ENCODE data around the gene UFSP2. TPM values are rescaled to one million over a fixed set of nuclear protein-coding genes. Genes with fewer than 3 reads are reported as not detected.

Gene UFSP2
- total RNA-seq, 2 experiments from 2014 or later = 16.6 to 20.3 TPM

DNA sequence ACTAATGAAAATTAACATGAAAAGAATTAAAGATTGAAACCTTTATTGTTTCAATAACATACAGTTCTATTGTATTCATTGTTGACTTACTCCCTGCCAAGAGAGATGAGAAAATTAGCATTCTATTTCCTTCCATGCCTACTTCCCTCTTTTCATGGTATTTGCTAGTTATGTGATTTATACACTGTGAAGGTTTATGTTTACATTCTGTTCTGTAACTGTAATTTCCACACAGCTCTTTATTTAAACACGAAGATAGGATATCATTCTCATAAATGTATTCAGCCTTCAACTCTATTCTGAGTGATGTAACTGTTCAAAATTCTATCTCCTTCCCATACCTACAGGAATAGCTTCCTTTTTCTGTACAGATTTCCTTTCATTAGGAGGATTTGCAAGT lies 39.1 kb upstream of the UFSP2 start:
- POLR2A ChIA-PET = no interaction called here
- Mint-ChIP-seq H3K27ac (no peak overlapping the region), H3K36me3 (ENCODE audit: low read depth) (no peaks in the 10 kb centered on the region), H3K27me3 (ENCODE audit: low read depth) (peaks cover 54% of the 10 kb centered on the region), H3K4me3 (no peak overlapping the region), H3K4me1 (ENCODE audit: low read depth) (no peaks in the 10 kb centered on the region), H3K9me3 (ENCODE audit: insufficient read depth) (no peaks in the 10 kb centered on the region)
- CTCF ChIA-PET = no interaction called here
- ATAC-seq (no peak), DNase-seq (no peak)

DNA sequence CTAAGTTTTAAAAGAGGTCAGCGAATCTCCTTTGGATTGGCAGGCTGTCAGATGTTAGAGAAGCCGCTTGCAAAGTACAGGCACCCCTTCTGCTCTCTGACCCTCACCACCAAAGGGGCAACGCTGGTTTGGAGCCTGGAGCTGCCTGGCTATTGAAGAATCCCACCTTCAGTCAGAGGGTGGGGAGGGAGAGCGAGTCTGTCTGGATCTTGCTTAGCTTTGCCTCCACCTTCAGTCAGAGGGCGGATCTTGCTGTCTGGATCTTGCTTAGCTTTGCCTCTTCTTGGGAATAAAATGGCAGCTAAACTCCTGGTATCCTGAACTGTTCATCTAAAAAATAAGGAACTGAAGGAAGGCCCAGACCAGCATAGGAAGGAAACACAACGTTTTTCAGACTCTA lies 38.4 kb upstream of the UFSP2 start:
- Mint-ChIP-seq H3K27me3 (ENCODE audit: low read depth) (peaks cover 52% of the 10 kb centered on the region), H3K4me3 (no peak overlapping the region), H3K27ac (no peak overlapping the region), H3K9me3 (ENCODE audit: insufficient read depth) (no peaks in the 10 kb centered on the region), H3K36me3 (ENCODE audit: low read depth) (no peaks in the 10 kb centered on the region), H3K4me1 (ENCODE audit: low read depth) (no peaks in the 10 kb centered on the region)
- ChIA-PET CTCF (no interaction called here), POLR2A (no interaction called here)
- no peak for DNase-seq
- no peak for ATAC-seq

DNA sequence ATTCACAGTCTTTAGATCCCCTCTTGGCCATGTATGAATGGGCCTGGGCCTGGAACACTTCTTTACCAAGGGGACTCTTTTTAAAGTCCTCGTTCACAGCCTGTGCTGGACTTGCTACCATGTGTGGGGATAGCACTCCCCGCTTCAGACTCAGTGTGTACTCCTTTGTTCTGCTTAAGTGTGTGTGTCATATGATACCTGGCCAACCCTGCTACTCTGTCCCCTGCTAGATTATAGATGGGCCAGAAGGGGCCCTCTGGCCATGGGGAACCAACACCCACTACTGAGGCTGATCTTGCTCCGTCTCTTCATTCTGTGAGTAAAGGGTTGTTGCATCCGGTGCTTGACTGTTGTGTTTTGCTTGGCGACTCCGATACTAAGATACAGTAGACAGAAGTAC lies 37.8 kb upstream of the UFSP2 start:
- H3K36me3 Mint-ChIP-seq (ENCODE audit: low read depth) = no peaks in the 10 kb centered on the region
- CTCF ChIA-PET = no interaction called here
- no peak overlapping the region for H3K4me3 Mint-ChIP-seq
- POLR2A ChIA-PET = no interaction called here
- no peak overlapping the region for H3K27ac Mint-ChIP-seq
- H3K4me1 Mint-ChIP-seq (ENCODE audit: low read depth) = no peaks in the 10 kb centered on the region
- no peaks in the 10 kb centered on the region for H3K9me3 Mint-ChIP-seq (ENCODE audit: insufficient read depth)
- DNase-seq = no peak
- peaks cover 50% of the 10 kb centered on the region for H3K27me3 Mint-ChIP-seq (ENCODE audit: low read depth)
- no peak for ATAC-seq

DNA sequence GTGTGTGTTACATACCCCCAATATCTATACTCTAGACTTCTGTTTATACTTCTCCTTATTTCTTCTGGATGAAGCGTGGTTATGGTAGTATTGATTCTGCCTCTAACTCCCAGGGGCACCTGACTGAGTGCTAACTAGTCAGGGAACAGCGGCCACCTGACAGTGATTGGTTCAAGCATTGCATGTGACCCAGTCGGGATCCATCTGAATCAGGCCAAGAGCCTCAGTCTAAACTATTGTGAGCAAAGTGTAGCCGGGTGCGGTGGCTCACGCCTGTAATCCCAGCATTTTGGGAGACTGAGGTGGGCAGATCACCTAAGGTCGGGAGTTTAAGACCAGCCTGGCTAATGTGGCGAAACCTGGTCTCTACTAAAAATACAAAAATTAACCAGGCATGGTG lies 35.8 kb upstream of the UFSP2 start:
- ATAC-seq = no peak
- Mint-ChIP-seq H3K4me3 (no peak overlapping the region), H3K27me3 (ENCODE audit: low read depth) (peaks cover 38% of the 10 kb centered on the region), H3K4me1 (ENCODE audit: low read depth) (no peaks in the 10 kb centered on the region), H3K36me3 (ENCODE audit: low read depth) (no peaks in the 10 kb centered on the region), H3K27ac (no peak overlapping the region), H3K9me3 (ENCODE audit: insufficient read depth) (no peaks in the 10 kb centered on the region)
- CTCF ChIA-PET = interaction anchor here (0.6 kb wide), 1 partner anchor 33 kb away, joined by 3 read pairs; no protein-coding TSS in a partner anchor
- POLR2A ChIA-PET = no interaction called here
- DNase-seq = no peak

DNA sequence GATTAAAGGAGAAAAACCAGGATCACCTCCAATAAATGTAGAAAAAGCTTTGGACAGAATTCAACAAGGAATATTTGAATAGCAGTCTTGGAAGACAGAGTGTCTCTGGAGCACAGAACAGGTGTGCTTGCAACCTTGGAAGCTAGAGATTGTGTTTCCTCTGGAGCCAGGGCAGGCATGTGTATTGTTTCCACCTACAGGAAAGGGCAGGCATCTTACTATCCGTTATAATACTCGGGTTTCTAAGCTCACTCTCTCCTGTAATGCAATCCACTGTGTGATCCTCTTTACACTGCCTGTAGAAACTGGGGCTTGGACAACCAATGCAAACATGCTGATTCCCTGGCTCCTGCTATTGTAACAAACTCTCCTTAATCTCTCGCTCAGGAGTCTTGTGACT lies 31.4 kb upstream of the UFSP2 start:
- H3K27me3 Mint-ChIP-seq (ENCODE audit: low read depth) = peaks cover 23% of the 10 kb centered on the region
- H3K27ac Mint-ChIP-seq = no peak overlapping the region

DNA sequence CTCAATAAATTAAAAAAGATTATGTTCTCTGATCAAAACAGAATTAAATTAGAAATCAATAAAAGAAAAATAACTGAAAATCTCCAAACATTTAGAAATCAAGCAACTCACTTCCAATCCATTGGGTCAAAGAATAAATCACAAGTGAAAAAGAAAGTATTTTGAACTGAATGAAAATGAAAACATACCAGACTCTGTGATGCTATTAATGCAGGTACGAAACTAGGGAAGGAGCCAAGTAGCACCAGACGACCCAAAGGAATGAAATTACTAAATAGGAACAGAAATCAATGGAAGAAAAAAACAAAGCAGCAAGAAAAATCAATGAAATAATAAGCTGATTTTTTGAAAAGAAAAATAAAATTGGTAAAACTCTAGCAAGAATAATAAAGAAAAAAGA lies 30.4 kb upstream of the UFSP2 start:
- ChIA-PET CTCF (no interaction called here), POLR2A (no interaction called here)
- DNase-seq = no peak
- Mint-ChIP-seq H3K27ac (no peak overlapping the region), H3K36me3 (ENCODE audit: low read depth) (no peaks in the 10 kb centered on the region), H3K4me3 (no peak overlapping the region), H3K27me3 (ENCODE audit: low read depth) (peaks cover 21% of the 10 kb centered on the region), H3K4me1 (ENCODE audit: low read depth) (no peaks in the 10 kb centered on the region), H3K9me3 (ENCODE audit: insufficient read depth) (no peaks in the 10 kb centered on the region)
- no peak for ATAC-seq

More for the DNA sequence above, 31.4 kb upstream of the UFSP2 start:
- no peak overlapping the region for H3K4me3 Mint-ChIP-seq
- ATAC-seq = no peak
- ChIA-PET POLR2A (no interaction called here), CTCF (no interaction called here)
- H3K4me1 Mint-ChIP-seq (ENCODE audit: low read depth) = no peaks in the 10 kb centered on the region
- H3K36me3 Mint-ChIP-seq (ENCODE audit: low read depth) = no peaks in the 10 kb centered on the region
- no peak for DNase-seq
- no peaks in the 10 kb centered on the region for H3K9me3 Mint-ChIP-seq (ENCODE audit: insufficient read depth)

DNA sequence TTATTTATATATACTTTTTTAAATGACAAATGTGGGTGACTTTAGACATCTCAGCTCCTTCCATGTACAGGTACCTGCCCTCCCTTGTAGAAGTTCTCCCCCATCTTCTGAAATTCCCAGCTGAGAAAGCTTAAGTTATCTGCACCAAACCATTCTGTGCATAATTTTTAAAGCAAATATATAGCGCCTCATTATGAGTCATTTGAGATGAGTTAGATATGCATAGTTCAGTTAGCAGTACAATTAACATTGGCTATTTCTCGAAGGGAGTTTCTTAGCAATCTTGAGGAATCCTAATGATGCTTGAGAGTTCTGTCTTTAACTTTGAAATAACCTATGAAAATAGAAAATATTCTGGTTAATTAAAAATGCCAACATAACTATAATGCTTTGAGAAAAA lies 19.4 kb upstream of the UFSP2 start:
- H3K4me1 Mint-ChIP-seq (ENCODE audit: low read depth) = no peaks in the 10 kb centered on the region
- no peaks in the 10 kb centered on the region for H3K9me3 Mint-ChIP-seq (ENCODE audit: insufficient read depth)
- peaks cover 4% of the 10 kb centered on the region for H3K27me3 Mint-ChIP-seq (ENCODE audit: low read depth)
- no peaks in the 10 kb centered on the region for H3K36me3 Mint-ChIP-seq (ENCODE audit: low read depth)
- no peak overlapping the region for H3K4me3 Mint-ChIP-seq
- POLR2A ChIA-PET = no interaction called here
- DNase-seq (no peak), ATAC-seq (no peak)
- CTCF ChIA-PET = no interaction called here
- no peak overlapping the region for H3K27ac Mint-ChIP-seq

DNA sequence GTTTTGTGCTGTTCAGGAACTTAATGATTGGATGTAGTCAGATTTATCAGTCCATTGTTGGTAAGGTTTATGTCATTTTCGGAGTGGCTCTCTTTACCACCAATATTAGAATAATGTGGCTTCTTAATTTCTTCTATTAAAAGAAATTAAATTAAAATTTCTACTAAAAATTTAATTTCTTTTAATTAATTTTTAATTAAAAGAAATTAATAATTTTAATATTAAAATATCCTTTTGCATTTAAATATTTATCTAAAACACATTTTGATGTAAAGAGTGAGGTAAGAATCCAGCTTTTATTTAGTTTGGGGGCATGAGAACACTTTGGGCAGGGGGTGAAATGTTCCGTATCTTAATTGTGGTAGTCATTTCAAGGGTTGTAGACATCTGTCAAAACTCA lies 15.7 kb upstream of the UFSP2 start:
- Mint-ChIP-seq H3K27ac (no peak overlapping the region), H3K9me3 (ENCODE audit: insufficient read depth) (no peaks in the 10 kb centered on the region), H3K4me1 (ENCODE audit: low read depth) (no peaks in the 10 kb centered on the region), H3K4me3 (no peak overlapping the region), H3K27me3 (ENCODE audit: low read depth) (peaks cover 4% of the 10 kb centered on the region), H3K36me3 (ENCODE audit: low read depth) (no peaks in the 10 kb centered on the region)
- DNase-seq (no peak), ATAC-seq (no peak)
- ChIA-PET POLR2A (no interaction called here), CTCF (no interaction called here)

DNA sequence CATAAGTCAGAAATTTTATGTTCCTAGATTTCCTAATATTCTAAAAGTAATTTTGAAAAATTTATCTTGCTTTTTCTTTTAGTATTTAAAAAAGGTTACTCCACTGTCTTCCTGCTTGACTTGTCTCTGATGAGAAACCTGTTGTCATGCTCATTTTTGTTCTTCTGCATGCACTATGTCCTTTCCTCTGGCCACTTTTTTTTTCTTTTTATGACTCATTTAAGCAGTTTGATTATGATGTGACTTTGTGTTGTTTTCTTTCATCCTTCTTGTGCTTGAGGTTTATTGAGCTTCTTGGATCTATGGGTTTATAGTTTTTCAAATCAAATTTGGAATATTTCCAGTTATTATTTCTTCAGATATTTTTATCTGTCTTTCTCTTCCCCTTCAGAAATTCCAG lies 12.0 kb upstream of the UFSP2 start:
- DNase-seq = no peak
- Mint-ChIP-seq H3K4me3 (no peak overlapping the region), H3K27ac (no peak overlapping the region), H3K36me3 (ENCODE audit: low read depth) (no peaks in the 10 kb centered on the region), H3K27me3 (ENCODE audit: low read depth) (peaks cover 4% of the 10 kb centered on the region), H3K9me3 (ENCODE audit: insufficient read depth) (no peaks in the 10 kb centered on the region), H3K4me1 (ENCODE audit: low read depth) (no peaks in the 10 kb centered on the region)
- POLR2A ChIA-PET = no interaction called here
- CTCF ChIA-PET = no interaction called here
- ATAC-seq = no peak

DNA sequence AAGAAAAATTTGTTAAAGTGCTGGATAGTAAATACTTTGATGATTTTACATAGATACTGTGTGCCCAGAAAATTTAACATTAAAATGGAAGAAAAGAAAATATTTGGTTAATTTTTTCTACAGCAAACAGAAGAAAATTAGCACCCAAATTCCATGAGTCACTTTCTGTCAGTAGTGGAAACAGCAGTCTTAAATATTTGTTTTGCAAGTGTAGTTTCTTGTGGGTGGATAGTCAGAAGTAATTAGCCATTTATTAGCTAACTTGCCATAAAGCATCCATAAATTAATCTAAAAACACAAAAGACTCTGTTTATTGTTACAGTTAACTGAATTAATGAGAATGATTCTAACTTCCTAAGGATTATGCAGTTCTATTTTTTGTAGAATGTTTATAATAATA lies 9.7 kb upstream of the UFSP2 start:
- Mint-ChIP-seq H3K27ac (no peak overlapping the region), H3K36me3 (ENCODE audit: low read depth) (no peaks in the 10 kb centered on the region), H3K4me1 (ENCODE audit: low read depth) (no peaks in the 10 kb centered on the region), H3K9me3 (ENCODE audit: insufficient read depth) (no peaks in the 10 kb centered on the region), H3K4me3 (no peak overlapping the region), H3K27me3 (ENCODE audit: low read depth) (peaks cover 4% of the 10 kb centered on the region)
- DNase-seq (no peak), ATAC-seq (no peak)
- POLR2A ChIA-PET = no interaction called here
- CTCF ChIA-PET = interaction anchor here (1.5 kb wide), 1 partner anchor 11 kb away, joined by 5 read pairs; no protein-coding TSS in a partner anchor

DNA sequence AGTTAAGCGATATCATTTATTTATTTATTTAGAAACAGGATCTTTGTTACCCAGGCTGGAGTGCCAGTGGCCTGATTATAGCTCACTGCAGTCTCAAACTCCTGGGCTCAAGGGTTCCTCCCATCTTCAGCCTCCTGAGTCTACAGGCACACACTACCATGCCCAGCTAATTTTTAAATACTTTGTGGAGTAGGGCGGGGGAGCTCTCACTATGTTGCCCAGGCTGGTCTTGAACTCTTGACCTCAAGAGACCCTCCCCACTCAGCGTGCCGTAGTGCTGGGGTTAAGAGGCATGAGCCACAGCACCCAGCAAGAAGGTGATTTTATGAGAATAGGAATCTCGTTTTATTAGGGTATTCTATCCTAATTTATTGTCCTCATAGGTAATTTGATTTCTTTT lies 3.9 kb upstream of the UFSP2 start:
- POLR2A ChIA-PET = no interaction called here
- no peak overlapping the region for H3K4me3 Mint-ChIP-seq
- ATAC-seq (no peak), DNase-seq (no peak)
- peaks cover 6% of the 10 kb centered on the region for H3K36me3 Mint-ChIP-seq (ENCODE audit: low read depth)
- H3K9me3 Mint-ChIP-seq (ENCODE audit: insufficient read depth) = no peaks in the 10 kb centered on the region
- no peak overlapping the region for H3K27ac Mint-ChIP-seq
- H3K4me1 Mint-ChIP-seq (ENCODE audit: low read depth) = peaks cover 10% of the 10 kb centered on the region
- CTCF ChIA-PET = no interaction called here
- peaks cover 3% of the 10 kb centered on the region for H3K27me3 Mint-ChIP-seq (ENCODE audit: low read depth)

DNA sequence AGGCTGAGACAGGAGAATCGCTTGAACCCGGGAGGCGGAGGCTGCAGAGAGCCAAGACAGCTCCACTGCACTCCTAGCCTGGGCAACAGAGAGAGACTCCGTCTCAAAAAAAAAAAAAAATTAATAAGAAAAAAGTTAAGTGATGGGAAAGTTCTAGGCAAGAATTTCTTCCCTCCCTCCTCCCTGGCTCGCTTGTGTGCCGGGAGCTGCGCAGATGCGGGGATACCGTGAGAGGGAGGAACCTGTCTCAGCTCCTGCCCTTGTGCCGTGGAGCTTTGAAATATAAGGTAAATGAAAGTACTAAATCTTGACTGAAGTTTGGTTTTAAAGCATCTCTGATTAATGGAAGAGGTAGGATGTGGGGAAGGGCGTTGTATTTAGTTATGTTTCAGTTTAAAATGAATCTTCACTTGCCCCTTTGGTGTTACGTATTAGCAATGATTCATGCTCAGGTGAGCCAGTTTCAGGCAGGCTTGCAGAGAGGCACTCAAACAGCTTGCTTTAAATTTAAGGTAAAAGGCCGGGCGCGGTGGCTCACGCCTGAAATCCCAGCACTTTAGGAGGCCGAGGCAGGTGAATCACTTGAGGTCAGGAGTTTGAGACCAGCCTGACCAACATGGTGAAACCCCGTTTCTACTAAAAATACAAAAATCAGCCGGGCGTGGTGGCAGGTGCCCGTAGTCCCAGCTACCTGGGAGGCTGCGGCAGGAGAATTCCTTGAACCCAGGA lies 1.4 kb upstream of the UFSP2 start:
- ChIA-PET CTCF (interaction anchor here (1.2 kb wide), 1 partner anchor 171 kb away, joined by 3 read pairs; no protein-coding TSS in a partner anchor), POLR2A (interaction anchor here (1.1 kb wide), 1 partner anchor 20 kb away, joined by 3 read pairs; no protein-coding TSS in a partner anchor)
- Mint-ChIP-seq H3K4me1 (ENCODE audit: low read depth) (peaks cover 16% of the 10 kb centered on the region), H3K4me3 (no peak overlapping the region), H3K27me3 (ENCODE audit: low read depth) (peaks cover 3% of the 10 kb centered on the region), H3K36me3 (ENCODE audit: low read depth) (peaks cover 6% of the 10 kb centered on the region), H3K9me3 (ENCODE audit: insufficient read depth) (no peaks in the 10 kb centered on the region), H3K27ac (no peak overlapping the region)
- no peak for DNase-seq
- ATAC-seq = no peak

All from activated CD8-positive, alpha-beta T cell treated with anti-CD3 and anti-CD28 coated beads, Interleukin-2, amount 10 ng/mL, durations not matched to agents 7 days and 5 days (primary cell).